ENCODE results near the gene HDAC4.

HDAC4 gene

DNA sequence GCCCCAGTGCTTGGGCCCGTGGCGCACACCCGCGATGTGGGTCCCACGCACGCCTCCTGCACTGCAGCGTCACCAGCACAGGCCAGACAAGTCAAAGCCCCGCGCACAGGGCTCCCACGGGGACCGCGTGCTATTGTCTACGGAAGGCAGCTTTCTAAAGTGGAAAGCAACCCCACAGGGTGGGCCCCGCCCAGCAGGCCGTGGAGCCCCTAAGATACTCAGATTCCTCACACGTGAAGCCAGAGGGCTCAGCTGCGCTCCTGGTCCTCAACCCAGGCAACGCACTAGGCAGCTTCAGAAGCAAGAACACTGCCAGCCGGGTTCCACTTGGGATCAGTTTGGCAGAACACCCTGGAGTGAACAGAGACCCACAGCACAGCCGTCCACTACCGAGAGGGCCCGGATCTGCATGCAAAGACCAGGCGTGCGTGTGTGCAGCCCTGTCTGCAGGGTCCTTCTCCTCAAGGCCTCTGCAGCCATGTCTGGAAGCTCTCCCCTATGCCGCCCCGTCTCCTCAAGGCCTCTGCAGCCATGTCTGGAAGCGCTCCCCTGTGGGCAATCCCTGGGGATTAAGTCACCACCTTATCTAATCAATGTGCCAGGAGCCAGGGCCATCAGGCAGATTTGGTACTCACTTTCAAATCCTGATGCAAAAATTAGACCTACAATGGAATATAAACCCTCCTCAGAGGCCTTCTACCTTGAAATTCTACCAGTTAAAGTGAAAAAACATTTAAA lies 231.3 kb downstream of the HDAC4 start:
- H3K36me3 ChIP-seq (ENCODE audit: control insufficient read depth in 2 of 2, insufficient read depth in 1 of 2, low read length in 2 of 2), result no peaks in the 10 kb centered on the region
- H3K4me1 ChIP-seq (ENCODE audit: control insufficient read depth, insufficient read depth, low read length), result no peaks in the 10 kb centered on the region
- CTCF ChIA-PET, result interaction anchor here (0.6 to 0.7 kb wide), 2 partner anchors 151 to 449 kb away, joined by 3 read pairs; no protein-coding TSS in a partner anchor
- no peak overlapping the region for H3K4me3 ChIP-seq (ENCODE audit: low read depth, low read length)
- POLR2A ChIA-PET, result no interaction called here
- H3K9me3 ChIP-seq (ENCODE audit: control insufficient read depth, insufficient read depth, low read depth, low read length), result peaks cover 3% of the 10 kb centered on the region; the same call in 1 of the 2 replicates
- H3K27ac ChIP-seq (ENCODE audit: extremely low read depth, low read depth, low read length), result no peak overlapping the region
- TF ChIP-seq ZNF621 (tag by site-specific recombination; IDR thresholded peaks at IDR 0.05) (no peak), ZNF530 (tag by site-specific recombination; IDR thresholded peaks at IDR 0.05; ENCODE audit: low read depth) (no peak), ZBTB17 (tag by site-specific recombination; IDR thresholded peaks at IDR 0.05) (no peak), ZNF501 (tag by site-specific recombination; IDR thresholded peaks at IDR 0.05) (no peak), ZNF23 (tag by site-specific recombination; IDR thresholded peaks at IDR 0.05; ENCODE audit: borderline replicate concordance) (no peak), ZNF202 (tag by site-specific recombination; IDR thresholded peaks at IDR 0.05; ENCODE audit: borderline replicate concordance) (no peak)
- TF ChIP-seq, protein P1, sequence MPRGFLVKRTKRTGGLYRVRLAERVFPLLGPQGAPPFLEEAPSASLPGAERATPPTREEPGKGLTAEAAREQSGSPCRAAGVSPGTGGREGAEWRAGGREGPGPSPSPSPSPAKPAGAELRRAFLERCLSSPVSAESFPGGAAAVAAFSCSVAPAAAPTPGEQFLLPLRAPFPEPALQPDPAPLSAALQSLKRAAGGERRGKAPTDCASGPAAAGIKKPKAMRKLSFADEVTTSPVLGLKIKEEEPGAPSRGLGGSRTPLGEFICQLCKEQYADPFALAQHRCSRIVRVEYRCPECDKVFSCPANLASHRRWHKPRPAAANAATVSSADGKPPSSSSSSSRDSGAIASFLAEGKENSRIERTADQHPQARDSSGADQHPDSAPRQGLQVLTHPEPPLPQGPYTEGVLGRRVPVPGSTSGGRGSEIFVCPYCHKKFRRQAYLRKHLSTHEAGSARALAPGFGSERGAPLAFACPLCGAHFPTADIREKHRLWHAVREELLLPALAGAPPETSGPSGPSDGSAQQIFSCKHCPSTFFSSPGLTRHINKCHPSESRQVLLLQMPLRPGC (tag by site-specific recombination; IDR thresholded peaks at IDR 0.05), result no peak

DNA sequence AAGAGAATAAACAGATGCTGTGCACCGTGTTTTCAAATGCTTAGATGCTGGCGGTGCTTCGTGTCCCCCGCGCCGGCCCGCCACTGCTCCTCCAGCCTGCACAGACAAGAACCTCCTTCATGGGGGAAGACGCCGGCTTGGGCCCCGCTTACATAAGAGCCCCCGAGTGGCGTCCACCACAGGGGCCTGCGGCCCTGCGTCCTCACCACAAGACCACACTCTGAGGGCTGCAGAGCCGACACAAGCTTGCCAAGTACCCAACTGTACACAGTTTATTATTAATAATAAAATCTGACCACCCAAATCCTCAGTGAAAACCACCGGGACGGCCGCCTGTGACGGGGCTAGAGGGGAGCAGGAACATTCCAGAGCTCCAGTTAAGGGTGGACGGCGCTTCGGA lies 232.2 kb downstream of the HDAC4 start:
- ChIA-PET CTCF (interaction anchor here (0.6 to 0.7 kb wide), 2 partner anchors 152 to 448 kb away, joined by 3 read pairs; no protein-coding TSS in a partner anchor), POLR2A (no interaction called here)
- no peak overlapping the region for H3K4me3 ChIP-seq (ENCODE audit: low read depth, low read length)
- H3K36me3 ChIP-seq (ENCODE audit: control insufficient read depth in 2 of 2, insufficient read depth in 1 of 2, low read length in 2 of 2), result peaks cover 0 to under 1% of the 10 kb centered on the region in 2 experiments; a peak in 1 of 3 replicates
- TF ChIP-seq ZBTB48 (tag by site-specific recombination; IDR thresholded peaks at IDR 0.05) (no peak), ZNF121 (tag by site-specific recombination; IDR thresholded peaks at IDR 0.05) (no peak), ZNF248 (tag by site-specific recombination; IDR thresholded peaks at IDR 0.05) (no peak), ZNF701 (tag by site-specific recombination; IDR thresholded peaks at IDR 0.05) (no peak), YY2 (tag by site-specific recombination; IDR thresholded peaks at IDR 0.05) (no peak), ZNF514 (tag by site-specific recombination; IDR thresholded peaks at IDR 0.05) (no peak), ZBTB7A (tag by site-specific recombination; IDR thresholded peaks at IDR 0.05; ENCODE audit: low read depth) (no peak), FEZF1 (tag by site-specific recombination; IDR thresholded peaks at IDR 0.05) (no peak), HOXA7 (CRISPR knock-in tag; IDR thresholded peaks at IDR 0.05; ENCODE audit: borderline replicate concordance) (no peak)
- TF ChIP-seq, protein P2, sequence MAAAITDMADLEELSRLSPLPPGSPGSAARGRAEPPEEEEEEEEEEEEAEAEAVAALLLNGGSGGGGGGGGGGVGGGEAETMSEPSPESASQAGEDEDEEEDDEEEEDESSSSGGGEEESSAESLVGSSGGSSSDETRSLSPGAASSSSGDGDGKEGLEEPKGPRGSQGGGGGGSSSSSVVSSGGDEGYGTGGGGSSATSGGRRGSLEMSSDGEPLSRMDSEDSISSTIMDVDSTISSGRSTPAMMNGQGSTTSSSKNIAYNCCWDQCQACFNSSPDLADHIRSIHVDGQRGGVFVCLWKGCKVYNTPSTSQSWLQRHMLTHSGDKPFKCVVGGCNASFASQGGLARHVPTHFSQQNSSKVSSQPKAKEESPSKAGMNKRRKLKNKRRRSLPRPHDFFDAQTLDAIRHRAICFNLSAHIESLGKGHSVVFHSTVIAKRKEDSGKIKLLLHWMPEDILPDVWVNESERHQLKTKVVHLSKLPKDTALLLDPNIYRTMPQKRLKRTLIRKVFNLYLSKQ (tag by site-specific recombination; IDR thresholded peaks at IDR 0.05; ENCODE audit: borderline replicate concordance), result no peak
- TF ChIP-seq, protein P3, sequence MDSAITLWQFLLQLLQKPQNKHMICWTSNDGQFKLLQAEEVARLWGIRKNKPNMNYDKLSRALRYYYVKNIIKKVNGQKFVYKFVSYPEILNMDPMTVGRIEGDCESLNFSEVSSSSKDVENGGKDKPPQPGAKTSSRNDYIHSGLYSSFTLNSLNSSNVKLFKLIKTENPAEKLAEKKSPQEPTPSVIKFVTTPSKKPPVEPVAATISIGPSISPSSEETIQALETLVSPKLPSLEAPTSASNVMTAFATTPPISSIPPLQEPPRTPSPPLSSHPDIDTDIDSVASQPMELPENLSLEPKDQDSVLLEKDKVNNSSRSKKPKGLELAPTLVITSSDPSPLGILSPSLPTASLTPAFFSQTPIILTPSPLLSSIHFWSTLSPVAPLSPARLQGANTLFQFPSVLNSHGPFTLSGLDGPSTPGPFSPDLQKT (IDR thresholded peaks at IDR 0.05; ENCODE audit: borderline replicate concordance, low read depth, low read length), result no peak
- H3K4me1 ChIP-seq (ENCODE audit: control insufficient read depth, insufficient read depth, low read length), result no peaks in the 10 kb centered on the region
- no peak overlapping the region for H3K27ac ChIP-seq (ENCODE audit: extremely low read depth, low read depth, low read length)
- peaks cover 3% of the 10 kb centered on the region; the same call in 1 of the 2 replicates for H3K9me3 ChIP-seq (ENCODE audit: control insufficient read depth, insufficient read depth, low read depth, low read length)
